ENCODE measurements around the gene MAP3K5.
A peak's percentile ranks its signal among the peaks of the same experiment; 100 is the strongest.
"Not testable (repeated sequence)": the region's sequence is repeated elsewhere in the genome, so short reads cannot be mapped to it uniquely, and the experiment has no call there.

The MAP3K5 gene

GRCh38 chr6:136822376-136823127 is 30.3 kb upstream of the MAP3K5 start, which contains the start of gene PEX7:
TSS of gene PEX7 (plus strand) at chr6:136822592. CDS start at chr6:136822666, 74 bp downstream.
- peak; percentile 63 for TF ChIP-seq CTCF (conservative IDR thresholded peaks at IDR 0.05; ENCODE audit: low read depth)
- ChIA-PET CTCF (interaction anchor here (0.7 kb wide), 1 partner anchor 91 kb away, joined by 4 read pairs; no protein-coding TSS in a partner anchor), POLR2A (ENCODE audit: low non-redundant PET) (no interaction called here)
- DNase-seq (ENCODE audit: low spot score) = peak; percentile 94
- peak within 1 kb of the TSS; percentile 79 for H3K27ac ChIP-seq

GRCh38 chr6:136822046-136822375 is 29.7 kb upstream of the MAP3K5 start:
- ChIA-PET POLR2A (ENCODE audit: low non-redundant PET) (interaction anchor here (0.7 kb wide), 1 partner anchor 30 kb away, joined by 3 read pairs; the partner anchor contains the start of gene MAP3K5), CTCF (interaction anchor here (0.7 kb wide), 1 partner anchor 820 kb away, joined by 3 read pairs; no protein-coding TSS in a partner anchor)
- DNase-seq (ENCODE audit: low spot score) = peak; percentile 3
- no peak for TF ChIP-seq CTCF (conservative IDR thresholded peaks at IDR 0.05; ENCODE audit: low read depth)
- peak overlapping the region; percentile 79 for H3K27ac ChIP-seq

GRCh38 chr6:136820561-136820960 is 28.3 kb upstream of the MAP3K5 start:
- ChIA-PET POLR2A (ENCODE audit: low non-redundant PET) (no interaction called here), CTCF (interaction anchor here (0.7 kb wide), 1 partner anchor 193 kb away, joined by 8 read pairs; no protein-coding TSS in a partner anchor)
- TF ChIP-seq CTCF (conservative IDR thresholded peaks at IDR 0.05; ENCODE audit: low read depth) = no peak
- no peak overlapping the region for H3K27ac ChIP-seq
- DNase-seq (ENCODE audit: low spot score) = no peak

DNA sequence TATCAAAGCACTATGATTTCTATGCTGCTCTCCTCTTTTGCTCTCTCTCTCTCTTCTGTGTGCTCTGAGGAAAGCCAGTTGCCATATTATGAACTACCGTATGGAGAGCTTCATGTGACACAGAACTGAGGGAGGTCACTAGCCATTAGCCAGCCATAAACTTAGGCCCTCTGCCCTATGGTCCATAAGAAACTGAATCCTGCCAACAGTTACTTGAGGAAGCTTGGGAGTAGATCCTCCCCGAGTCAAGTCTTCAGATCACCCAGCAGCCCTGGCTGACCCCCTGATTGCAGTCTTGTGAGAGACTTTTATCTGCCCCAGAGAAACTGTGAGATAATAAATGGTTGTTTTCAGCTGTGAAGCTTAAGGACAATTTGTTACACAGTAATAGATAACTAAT is 24.4 kb upstream of the MAP3K5 start:
- no peak for DNase-seq (ENCODE audit: low spot score)
- H3K27ac ChIP-seq = no peak overlapping the region
- TF ChIP-seq CTCF (conservative IDR thresholded peaks at IDR 0.05; ENCODE audit: low read depth) = no peak
- ChIA-PET CTCF (no interaction called here), POLR2A (ENCODE audit: low non-redundant PET) (no interaction called here)

DNA sequence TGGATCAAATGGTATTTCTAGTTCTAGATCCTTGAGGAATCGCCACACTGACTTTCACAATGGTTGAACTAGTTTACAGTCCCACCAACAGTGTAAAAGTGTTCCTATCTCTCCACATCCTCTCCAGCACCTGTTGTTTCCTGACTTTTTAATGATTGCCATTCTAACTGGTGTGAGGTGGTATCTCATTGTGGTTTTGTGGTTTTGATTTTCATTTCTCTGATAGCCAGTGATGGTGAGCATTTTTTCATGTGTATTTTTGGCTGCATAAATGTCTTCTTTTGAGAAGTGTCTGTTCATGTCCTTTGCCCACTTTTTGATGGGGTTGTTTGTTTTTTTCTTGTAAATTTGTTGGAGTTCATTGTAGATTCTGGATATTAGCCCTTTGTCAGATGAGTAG is 23.3 kb upstream of the MAP3K5 start:
- H3K27ac ChIP-seq; DNase-seq (ENCODE audit: low spot score); CTCF ChIA-PET; POLR2A ChIA-PET (ENCODE audit: low non-redundant PET): not testable (repeated sequence)

DNA sequence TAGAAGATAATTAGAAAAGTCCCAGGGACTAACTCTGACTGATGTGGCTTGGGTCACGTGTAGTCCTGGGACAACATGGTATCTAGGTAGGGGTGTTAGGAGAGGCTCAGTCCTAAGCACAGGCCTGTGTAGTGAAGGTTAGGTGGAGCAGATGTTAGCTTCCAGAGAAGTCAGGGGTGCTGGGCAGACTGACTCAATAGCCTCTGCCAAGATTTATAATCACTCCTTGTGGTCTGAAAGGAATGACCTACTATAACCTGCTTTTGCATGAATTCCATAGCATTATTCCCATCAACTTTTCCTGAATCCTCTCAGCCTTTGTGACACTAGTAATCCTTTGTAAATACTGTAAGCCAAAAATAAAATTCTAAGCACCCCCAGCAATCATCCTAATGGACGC is 19.9 kb upstream of the MAP3K5 start:
- no peak for TF ChIP-seq CTCF (conservative IDR thresholded peaks at IDR 0.05; ENCODE audit: low read depth)
- no peak overlapping the region for H3K27ac ChIP-seq
- CTCF ChIA-PET = no interaction called here
- POLR2A ChIA-PET (ENCODE audit: low non-redundant PET) = no interaction called here
- DNase-seq (ENCODE audit: low spot score) = no peak

DNA sequence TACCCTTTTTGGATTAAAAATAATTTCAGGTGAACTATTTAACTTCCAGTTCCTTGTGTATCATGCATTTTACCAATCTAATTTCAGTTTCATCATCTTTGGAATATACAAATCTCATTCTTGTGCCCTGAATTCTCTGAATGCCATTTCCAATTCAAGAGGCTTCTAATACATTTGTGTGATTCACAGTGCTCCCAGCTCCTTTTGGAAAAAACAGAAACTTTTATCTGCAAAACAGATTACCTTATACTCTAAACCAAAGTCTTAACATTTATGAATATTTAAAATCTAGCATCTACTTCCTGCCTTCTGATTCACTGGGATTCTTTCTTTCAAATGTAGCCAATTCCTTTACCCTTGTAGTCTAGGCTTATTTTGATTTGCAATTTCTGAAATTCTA is 19.0 kb upstream of the MAP3K5 start:
- no peak for TF ChIP-seq CTCF (conservative IDR thresholded peaks at IDR 0.05; ENCODE audit: low read depth)
- CTCF ChIA-PET = no interaction called here
- POLR2A ChIA-PET (ENCODE audit: low non-redundant PET) = no interaction called here
- H3K27ac ChIP-seq = no peak overlapping the region
- DNase-seq (ENCODE audit: low spot score) = no peak
